ENCODE results near the gene GPRASP3.

The GPRASP3 gene

DNA sequence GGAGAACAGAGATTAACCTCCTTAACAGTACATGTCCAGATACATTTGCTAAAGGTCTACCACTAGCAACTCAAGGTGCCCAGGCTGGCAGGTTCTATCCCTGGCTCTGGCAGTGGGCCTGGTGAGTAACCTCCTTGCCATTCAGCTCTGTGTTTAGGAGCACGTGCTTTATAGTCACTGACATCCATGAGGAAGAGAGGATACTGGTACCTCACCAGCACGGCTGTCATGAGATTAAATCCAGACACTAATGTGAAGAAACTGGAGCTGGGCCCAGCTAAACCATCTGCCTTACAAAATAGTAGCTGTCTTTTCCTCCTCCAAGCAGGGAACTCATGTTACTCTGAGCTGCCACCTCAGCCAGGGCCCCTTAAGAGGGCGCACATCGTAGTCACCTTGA, 45.3 kb downstream of the GPRASP3 start:
- no peak for FAIRE-seq

DNA sequence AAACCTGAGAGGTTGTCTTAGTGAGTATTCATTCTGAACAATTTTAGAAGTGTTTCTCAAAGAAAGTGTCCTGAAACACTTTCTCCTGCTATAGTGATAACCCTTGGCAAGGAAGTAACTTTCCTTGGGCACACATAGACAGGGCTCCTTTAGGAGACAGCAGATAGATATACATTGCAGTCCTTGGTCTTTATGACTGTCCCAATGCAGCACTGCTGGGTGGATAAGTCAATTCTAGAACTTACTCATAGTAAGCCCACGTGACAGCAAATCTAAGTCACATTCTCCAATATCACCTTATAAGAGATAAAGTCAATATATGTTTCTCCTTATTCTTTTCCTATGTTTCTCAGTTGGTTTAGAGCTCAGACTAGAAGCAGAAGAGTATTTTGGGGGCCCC, 46.7 kb downstream of the GPRASP3 start:
- FAIRE-seq, result no peak

DNA sequence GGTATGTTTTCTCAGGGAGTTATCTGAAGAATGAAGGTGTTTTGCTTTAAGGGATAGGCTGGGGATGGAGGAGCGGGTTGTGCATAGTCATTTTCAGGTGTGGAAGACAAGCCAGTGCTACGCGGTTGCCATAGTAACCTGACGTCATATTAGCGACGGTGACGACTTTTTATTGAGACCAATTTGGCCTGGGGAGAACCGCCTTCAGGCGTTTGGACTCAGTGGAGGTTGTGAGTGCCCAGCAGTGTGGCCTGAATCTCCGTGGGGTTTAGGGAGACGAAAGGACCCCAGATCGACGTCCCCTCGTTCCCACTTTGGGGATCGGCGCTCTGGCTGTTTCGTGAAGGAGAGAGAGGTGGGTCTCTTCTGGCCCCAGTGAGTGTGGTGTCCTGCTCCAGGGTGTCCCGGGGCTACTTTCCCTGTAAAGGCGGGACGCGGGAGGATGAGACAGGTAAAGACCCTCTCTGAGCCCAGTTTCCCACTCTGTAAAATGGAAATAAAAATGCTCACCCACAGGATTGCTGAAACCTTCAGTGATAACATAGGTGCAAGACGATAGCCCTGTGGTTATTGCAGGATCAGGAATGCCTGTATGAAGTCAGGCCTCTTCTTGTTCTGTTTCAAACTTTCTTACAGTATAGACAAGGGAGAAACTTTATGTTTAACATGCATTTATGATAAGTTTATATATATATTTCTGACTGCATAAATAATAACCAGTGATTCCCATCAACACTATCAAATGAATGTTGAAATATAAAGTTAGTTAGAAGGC, 48.6 kb downstream of the GPRASP3 start:
- FAIRE-seq, result peak; percentile 33
